Thoracic aorta (tissue), 2 donors: ENCODE results near the gene JPT2. TPM values are rescaled to one million over a fixed set of nuclear protein-coding genes. Genes with fewer than 3 reads are reported as not detected.

Experiments used
- ATAC-seq: fragments of 150-250 bp; one replicate; pipeline ENCODE4 v1.8.0; 2017; ENCODE audit warnings: low read depth; ENCODE audit not compliant: insufficient number of reproducible peaks, low FRiP score
- DNase-seq: peaks from one replicate; pipeline ENCODE4 v3.0.0-alpha.2; 2020; ENCODE audit warnings: low spot score
- H3K27ac ChIP-seq, 2 donors: fragments of 200-600 bp; sonication (generic); 1 replicate in 1 of 2; 2 replicates in 1 of 2; pipeline ENCODE4 v1.5.1; 2016; ENCODE audit warnings: mild to moderate bottlenecking in 2 of 2, moderate library complexity in 2 of 2
- H3K27me3 ChIP-seq: fragments of 200-600 bp; sonication (generic); replicated peaks from 2 replicates; pipeline ENCODE4 v1.6.0; 2016; ENCODE audit warnings: mild to moderate bottlenecking; ENCODE audit not compliant: insufficient read depth
- H3K36me3 ChIP-seq: fragments of 200-600 bp; sonication (generic); one replicate; pipeline ENCODE4 v1.5.1; 2016
- H3K4me1 ChIP-seq, 2 donors: fragments of 200-600 bp; sonication (generic); 1 replicate in 1 of 2; 2 replicates in 1 of 2; pipeline versions ENCODE4 v1.5.1 to v1.6.0; 2016; ENCODE audit warnings: low read depth in 2 of 2, mild to moderate bottlenecking in 1 of 2; ENCODE audit not compliant: control insufficient read depth in 1 of 2
- H3K4me3 ChIP-seq: fragments of 200-600 bp; sonication (generic); 2 replicates; pipeline ENCODE4 v1.5.1; 2016; ENCODE audit warnings: mild to moderate bottlenecking
- H3K9me3 ChIP-seq: fragments of 200-600 bp; sonication (generic); 2 replicates; pipeline ENCODE4 v1.5.1; 2016
- CTCF ChIP-seq: fragments of 200-600 bp; sonication (generic); IDR thresholded peaks from one replicate; pipeline ENCODE4 v1.5.1; 2019; ENCODE audit warnings: antibody characterized with exemption
- total RNA-seq, 2 donors: library from RNA; depleted of rRNA; stranded (reverse); fragments of >200 nt; gene quantifications; one replicate each; pipeline versions ENCODE4 v1.1.0 to v1.2.3, GENCODE V29; 2016

Gene JPT2
- total RNA-seq, 2 donors from 2014 or later, result 17.1 to 26.1 TPM

DNA sequence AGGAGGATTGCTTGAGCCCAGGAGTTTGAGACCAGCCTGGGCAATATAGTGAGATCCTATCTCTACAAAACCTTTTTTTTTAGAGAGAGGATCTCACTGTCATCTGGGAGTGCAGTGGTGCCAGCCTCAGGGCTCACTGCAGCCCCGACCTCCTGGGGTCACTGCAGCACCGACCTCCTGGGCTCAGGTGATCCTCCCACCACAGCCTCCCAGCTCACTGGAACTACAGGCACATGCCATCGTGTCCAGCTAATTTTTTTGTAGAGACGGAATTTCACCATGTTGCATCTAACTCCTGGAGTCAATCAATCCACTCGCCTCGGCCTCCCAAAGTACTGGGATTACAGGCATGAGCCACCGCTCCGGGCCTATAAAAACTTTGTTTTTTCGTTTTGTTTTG lies 43.3 kb downstream of the JPT2 start:
- no peak for TF ChIP-seq CTCF
- H3K4me3 ChIP-seq, result no peak overlapping the region
- H3K4me1 ChIP-seq, result peaks cover 14 to 22% of the 10 kb centered on the region in 2 donors
- no peaks in the 10 kb centered on the region for H3K27me3 ChIP-seq
- H3K27ac ChIP-seq, result peak overlapping the region in 1 of 2 donors; percentile 25
- DNase-seq (no peak), ATAC-seq (no peak)
- no peaks in the 10 kb centered on the region for H3K9me3 ChIP-seq
- peaks cover 13% of the 10 kb centered on the region for H3K36me3 ChIP-seq

DNA sequence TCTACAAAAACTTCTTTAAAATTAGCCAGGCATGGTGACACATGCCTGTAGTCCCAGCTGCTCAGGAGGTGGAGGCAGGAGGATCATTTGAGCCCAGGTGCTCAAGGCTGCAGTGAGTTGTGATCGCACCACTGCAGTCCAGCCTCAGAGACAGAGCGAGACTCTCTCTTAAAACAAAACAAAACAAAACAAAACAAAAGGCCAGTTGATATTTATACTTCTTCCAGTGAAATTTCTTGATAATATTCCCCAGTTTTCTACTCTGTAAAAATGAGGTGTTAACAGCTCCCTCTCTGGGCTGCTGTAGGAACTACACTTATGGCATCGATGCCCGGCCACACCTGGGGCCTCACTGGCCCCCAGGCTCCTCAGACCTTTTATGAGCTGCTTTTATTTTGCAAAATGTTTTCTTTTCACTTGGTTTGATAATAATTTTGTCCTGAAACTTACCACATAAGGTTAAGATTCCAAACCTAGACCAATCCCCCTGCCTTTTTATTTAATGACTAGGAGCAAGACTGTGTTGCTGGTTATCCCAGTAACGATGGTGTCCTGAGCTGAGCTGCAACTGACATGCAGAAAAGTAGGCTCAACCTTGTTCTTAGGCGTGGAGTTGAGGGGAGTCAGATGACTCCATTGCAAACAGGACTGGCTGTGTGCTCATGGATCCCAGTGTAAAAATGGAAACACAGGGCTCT lies 45.5 kb downstream of the JPT2 start:
- H3K27ac ChIP-seq, result no peak overlapping the region
- H3K36me3 ChIP-seq, result peaks cover 22% of the 10 kb centered on the region
- H3K9me3 ChIP-seq, result no peaks in the 10 kb centered on the region
- no peak overlapping the region for H3K4me3 ChIP-seq
- DNase-seq (no peak), ATAC-seq (no peak)
- no peaks in the 10 kb centered on the region for H3K27me3 ChIP-seq
- peak; percentile 72 for TF ChIP-seq CTCF
- H3K4me1 ChIP-seq, result peaks cover 14 to 22% of the 10 kb centered on the region in 2 donors

GRCh38 chr16:1724491-1724890 lies 46.4 kb downstream of the JPT2 start:
- ATAC-seq, result no peak
- Histone ChIP-seq H3K4me3 (no peak overlapping the region), H3K36me3 (peaks cover 30% of the 10 kb centered on the region), H3K4me1 (peaks cover 14 to 22% of the 10 kb centered on the region in 2 donors), H3K27me3 (no peaks in the 10 kb centered on the region), H3K9me3 (no peaks in the 10 kb centered on the region), H3K27ac (no peak overlapping the region)
- TF ChIP-seq CTCF, result no peak
- no peak for DNase-seq

- no peaks in the 10 kb centered on the region for H3K9me3 ChIP-seq
- H3K4me1 ChIP-seq, result peaks cover 11 to 16% of the 10 kb centered on the region in 2 donors
- H3K27me3 ChIP-seq, result no peaks in the 10 kb centered on the region
- TF ChIP-seq CTCF, result no peak
- no peak for DNase-seq
- H3K27ac ChIP-seq, result no peak overlapping the region
- H3K4me3 ChIP-seq, result no peak overlapping the region
- ATAC-seq, result no peak
- H3K36me3 ChIP-seq, result peaks cover 32% of the 10 kb centered on the region
Observed at GRCh38 chr16:1726661-1727502, 48.8 kb downstream of the JPT2 start.
